GM18508 (cell line): Measurements from ENCODE around the gene ATP8A2.

Source experiments
- ATAC-seq: cut with Tn5 transposase; IDR thresholded peaks from one replicate; pipeline ENCODE4 v1.9.1; 2021; ENCODE audit warnings: moderate number of reproducible peaks; ENCODE audit not compliant: insufficient read depth, unreplicated experiment

ATP8A2 gene

GRCh38 chr13:25867038-25867437 is 495.3 kb downstream of the ATP8A2 start:
- no peak for ATAC-seq

GRCh38 chr13:25868490-25868889 is 496.7 kb downstream of the ATP8A2 start:
- ATAC-seq, result no peak

GRCh38 chr13:25869941-25870340 is 498.2 kb downstream of the ATP8A2 start:
- no peak for ATAC-seq

- no peak for ATAC-seq
These were observed 499.8 kb downstream of the ATP8A2 start for GRCh38 chr13:25871389-25872125.

- no peak for ATAC-seq
These were observed 500.9 kb downstream of the ATP8A2 start for GRCh38 chr13:25872481-25873241.

GRCh38 chr13:25873242-25873612 is 501.5 kb downstream of the ATP8A2 start:
- no peak for ATAC-seq

GRCh38 chr13:25874064-25874737 is 502.4 kb downstream of the ATP8A2 start:
- ATAC-seq, result no peak

GRCh38 chr13:25874907-25875306 is 503.1 kb downstream of the ATP8A2 start:
- ATAC-seq, result no peak

- ATAC-seq, result no peak
These were observed 504.5 kb downstream of the ATP8A2 start for GRCh38 chr13:25876247-25876646.

- no peak for ATAC-seq
These were observed 507.7 kb downstream of the ATP8A2 start for GRCh38 chr13:25879466-25879865.

- ATAC-seq, result no peak
These were observed 509.6 kb downstream of the ATP8A2 start for GRCh38 chr13:25881136-25881926.

- ATAC-seq, result no peak
These were observed 510.2 kb downstream of the ATP8A2 start for GRCh38 chr13:25881971-25882451.

GRCh38 chr13:25882466-25883357 is 510.9 kb downstream of the ATP8A2 start:
- no peak for ATAC-seq

- no peak for ATAC-seq
These were observed 513.6 kb downstream of the ATP8A2 start for GRCh38 chr13:25885418-25885817.

- ATAC-seq, result no peak
These were observed 514.9 kb downstream of the ATP8A2 start for GRCh38 chr13:25886438-25887214.

- ATAC-seq, result no peak
These were observed 516.3 kb downstream of the ATP8A2 start for GRCh38 chr13:25887962-25888655.

GRCh38 chr13:25890671-25891212 is 519.0 kb downstream of the ATP8A2 start:
- ATAC-seq, result no peak

GRCh38 chr13:25898991-25899390 is 527.2 kb downstream of the ATP8A2 start:
- no peak for ATAC-seq
